Sigmoid colon (tissue), 3 donors: Measurements from ENCODE around the gene TRPM2.

Source experiments
- POLR2A ChIP-seq, 2 donors: fragments of 450-650 bp; IDR thresholded peaks; one replicate each; pipeline ENCODE4 v1.6.1; 2016; ENCODE audit warnings: antibody characterized with exemption in 2 of 2, mild to moderate bottlenecking in 2 of 2, moderate library complexity in 2 of 2
- TF ChIP-seq, protein P1 (sequence below), 4 experiments: fragments of 450-650 bp in 3 of 4; fragments of 200-600 bp in 1 of 4; IDR thresholded peaks; one replicate each; pipeline ENCODE4 v1.5.1; 2016 to 2019; ENCODE audit warnings: antibody characterized with exemption in 4 of 4, mild to moderate bottlenecking in 3 of 4, moderate library complexity in 2 of 4

DNA sequence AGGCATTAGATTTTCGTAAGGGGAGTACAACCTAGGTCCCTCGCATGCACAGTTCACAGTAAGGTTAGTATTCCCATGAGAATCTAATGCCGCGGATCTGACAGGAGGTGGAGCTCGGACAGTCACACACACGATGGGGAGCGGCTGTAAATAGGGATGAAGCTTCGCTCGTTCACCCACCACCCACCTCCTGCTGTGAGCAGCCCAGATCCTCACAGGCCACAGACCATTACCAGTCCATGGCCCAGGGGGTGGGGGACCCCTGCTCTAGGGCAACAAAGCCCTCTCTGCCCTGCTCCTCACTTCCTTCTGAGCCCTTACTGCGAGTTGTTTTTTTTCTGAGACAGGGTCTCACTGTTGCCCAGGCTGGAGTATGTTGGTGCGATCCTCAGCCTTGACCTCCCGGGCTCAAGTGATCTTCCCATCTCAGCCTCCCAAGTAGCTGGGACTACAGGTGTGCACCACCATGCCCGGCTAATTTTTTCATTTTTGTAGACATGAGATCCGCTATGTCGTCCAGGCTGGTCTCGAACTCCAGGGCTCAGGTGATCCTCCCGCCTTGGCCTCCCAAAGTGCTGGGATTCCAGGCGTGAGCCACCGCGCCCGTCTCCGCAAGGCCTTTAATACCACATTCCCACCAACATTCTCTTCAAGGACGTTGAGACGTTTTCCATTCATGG lies 21.3 kb downstream of the TRPM2 start:
- TF ChIP-seq, protein P1, sequence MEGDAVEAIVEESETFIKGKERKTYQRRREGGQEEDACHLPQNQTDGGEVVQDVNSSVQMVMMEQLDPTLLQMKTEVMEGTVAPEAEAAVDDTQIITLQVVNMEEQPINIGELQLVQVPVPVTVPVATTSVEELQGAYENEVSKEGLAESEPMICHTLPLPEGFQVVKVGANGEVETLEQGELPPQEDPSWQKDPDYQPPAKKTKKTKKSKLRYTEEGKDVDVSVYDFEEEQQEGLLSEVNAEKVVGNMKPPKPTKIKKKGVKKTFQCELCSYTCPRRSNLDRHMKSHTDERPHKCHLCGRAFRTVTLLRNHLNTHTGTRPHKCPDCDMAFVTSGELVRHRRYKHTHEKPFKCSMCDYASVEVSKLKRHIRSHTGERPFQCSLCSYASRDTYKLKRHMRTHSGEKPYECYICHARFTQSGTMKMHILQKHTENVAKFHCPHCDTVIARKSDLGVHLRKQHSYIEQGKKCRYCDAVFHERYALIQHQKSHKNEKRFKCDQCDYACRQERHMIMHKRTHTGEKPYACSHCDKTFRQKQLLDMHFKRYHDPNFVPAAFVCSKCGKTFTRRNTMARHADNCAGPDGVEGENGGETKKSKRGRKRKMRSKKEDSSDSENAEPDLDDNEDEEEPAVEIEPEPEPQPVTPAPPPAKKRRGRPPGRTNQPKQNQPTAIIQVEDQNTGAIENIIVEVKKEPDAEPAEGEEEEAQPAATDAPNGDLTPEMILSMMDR (IDR thresholded peaks at IDR 0.05): no peak
- TF ChIP-seq POLR2A (IDR thresholded peaks at IDR 0.05): no peak
